SK-N-DZ (cell line): ENCODE measurements around the gene VASN.

Source experiments
- DNase-seq: peaks from one replicate; pipeline ENCODE4 v3.0.0-alpha.2; 2015; ENCODE audit warnings: low spot score
- small RNA-seq, 2 experiments: library from RNA; depleted of rRNA; stranded (forward); fragments of <200 nt; gene quantifications; one replicate each; pipeline ENCODE3, GENCODE V24; 2014

Gene VASN

GRCh38 chr16:4420505-4421105 is 49.0 kb downstream of the VASN start:
- DNase-seq = no peak

- peak; percentile 96 for DNase-seq
Measured at GRCh38 chr16:4425378-4426020, 53.9 kb downstream of the VASN start, which contains the start of gene DNAJA3. Gene DNAJA3 (plus strand): TSS chr16:4425868. CDS start chr16:4425882, 14 bp downstream.

- DNase-seq = no peak
Measured at GRCh38 chr16:4426021-4426684, 54.5 kb downstream of the VASN start.

GRCh38 chr16:4426722-4427372 is 55.2 kb downstream of the VASN start:
- no peak for DNase-seq

- DNase-seq = no peak
Measured at GRCh38 chr16:4428500-4428899, 56.9 kb downstream of the VASN start.

- DNase-seq = no peak
Measured at GRCh38 chr16:4431023-4431422, 59.4 kb downstream of the VASN start.

Small RNA genes lying within 50 kb of the gene (small RNA-seq; reads per million reads assigned to genes)
- 0 reads per million in 2 experiments for gene AC012676.2
